ENCODE results near the gene SMARCE1.
A peak's percentile ranks its signal among the peaks of the same experiment; 100 is the strongest.
"Not testable (repeated sequence)": the region's sequence is repeated elsewhere in the genome, so short reads cannot be mapped to it uniquely, and the experiment has no call there.

The SMARCE1 gene

DNA sequence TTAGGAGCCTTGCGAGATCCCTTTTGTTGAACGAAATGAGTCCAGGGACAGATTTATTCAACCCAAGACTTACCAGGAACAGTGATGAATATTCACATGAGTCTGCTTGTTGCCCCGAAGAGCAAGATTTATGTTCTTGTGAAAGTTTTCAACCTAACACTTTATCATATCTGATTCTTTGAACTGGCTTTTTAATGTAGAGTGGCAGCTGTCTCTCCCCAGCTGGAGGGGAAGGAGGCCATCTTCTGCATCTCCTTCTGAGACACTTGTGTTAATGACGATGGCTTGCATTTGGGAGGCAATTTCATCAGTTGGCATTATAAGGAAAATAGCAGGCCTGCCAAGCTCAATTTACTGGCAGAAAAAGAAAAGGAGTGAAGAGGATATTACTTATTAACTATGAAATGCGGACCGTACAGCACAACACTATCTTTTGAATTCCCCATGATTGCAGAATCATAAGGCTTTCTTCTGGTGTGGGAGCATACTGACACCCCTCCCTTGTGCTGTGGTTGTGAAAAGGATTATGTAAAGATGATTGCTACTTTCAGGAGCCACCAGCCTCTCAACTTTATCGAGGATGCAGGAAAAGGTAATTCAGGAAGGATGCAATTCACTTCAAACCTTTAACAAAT, 35.7 kb downstream of the SMARCE1 start:
- DNase-seq (ENCODE audit: low read depth): no peak

DNA sequence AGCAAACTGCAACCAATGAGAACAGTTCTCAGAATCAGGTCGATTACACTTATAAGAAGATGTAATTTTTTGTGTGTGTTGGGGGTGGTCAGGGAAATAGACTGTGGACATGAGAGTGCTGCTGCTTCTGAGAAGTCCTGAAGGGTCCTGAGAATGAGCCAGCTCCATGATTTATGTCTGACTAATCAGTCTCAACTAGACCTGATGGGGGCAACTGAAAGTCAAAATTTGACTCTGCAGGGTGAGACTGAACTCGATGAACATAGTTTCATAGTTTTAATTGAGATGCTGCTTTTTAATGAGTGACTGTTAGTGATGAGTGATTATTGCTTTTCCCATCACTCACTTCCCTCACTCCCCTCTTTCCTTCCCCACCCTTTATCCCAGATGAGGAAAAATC, 37.3 kb downstream of the SMARCE1 start:
- no peak for DNase-seq (ENCODE audit: low read depth)

DNA sequence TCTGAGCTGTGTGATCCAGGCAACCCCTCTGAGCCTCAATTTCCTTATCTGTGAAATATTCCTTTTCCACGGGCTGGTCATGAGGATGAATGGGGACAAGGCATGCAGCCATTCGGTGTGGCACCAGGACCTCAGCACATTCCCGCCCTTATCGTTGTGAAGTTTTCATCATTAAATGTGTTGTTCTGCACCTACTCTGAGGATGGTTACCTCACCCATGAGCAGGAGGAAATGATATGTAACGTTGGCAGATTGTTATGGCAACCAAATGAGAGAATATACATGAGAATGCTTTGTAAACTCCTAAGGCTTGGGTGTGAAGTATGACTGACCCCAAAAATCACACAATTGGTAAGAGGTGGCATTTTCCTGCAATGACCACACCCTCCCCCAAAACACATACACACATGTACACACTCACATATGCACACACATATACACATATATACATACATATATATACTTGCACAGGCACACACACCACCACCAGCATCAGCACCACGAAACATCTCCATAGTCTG, 39.5 kb downstream of the SMARCE1 start:
- no peak for DNase-seq (ENCODE audit: low read depth)

DNA sequence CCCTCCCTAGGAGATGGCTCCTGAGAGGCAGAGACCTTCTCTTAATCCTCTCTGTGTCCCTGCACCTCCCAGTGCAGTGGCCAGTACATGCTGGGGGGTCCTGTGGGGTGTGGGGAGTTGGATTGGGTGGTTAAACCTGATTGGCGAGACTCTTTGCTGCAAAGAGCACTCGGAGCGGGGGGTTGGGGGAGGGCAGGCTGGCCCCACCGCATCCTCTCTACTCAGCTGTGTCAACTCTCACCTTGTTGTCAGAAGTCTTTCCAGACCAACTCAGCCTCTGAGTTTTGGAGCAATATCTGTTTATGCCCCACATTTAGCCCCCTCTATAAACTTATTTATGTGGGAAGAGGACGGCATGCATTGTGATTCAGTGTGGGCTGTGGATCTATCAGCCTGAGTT, 40.0 kb downstream of the SMARCE1 start:
- no peak for DNase-seq (ENCODE audit: low read depth)

DNA sequence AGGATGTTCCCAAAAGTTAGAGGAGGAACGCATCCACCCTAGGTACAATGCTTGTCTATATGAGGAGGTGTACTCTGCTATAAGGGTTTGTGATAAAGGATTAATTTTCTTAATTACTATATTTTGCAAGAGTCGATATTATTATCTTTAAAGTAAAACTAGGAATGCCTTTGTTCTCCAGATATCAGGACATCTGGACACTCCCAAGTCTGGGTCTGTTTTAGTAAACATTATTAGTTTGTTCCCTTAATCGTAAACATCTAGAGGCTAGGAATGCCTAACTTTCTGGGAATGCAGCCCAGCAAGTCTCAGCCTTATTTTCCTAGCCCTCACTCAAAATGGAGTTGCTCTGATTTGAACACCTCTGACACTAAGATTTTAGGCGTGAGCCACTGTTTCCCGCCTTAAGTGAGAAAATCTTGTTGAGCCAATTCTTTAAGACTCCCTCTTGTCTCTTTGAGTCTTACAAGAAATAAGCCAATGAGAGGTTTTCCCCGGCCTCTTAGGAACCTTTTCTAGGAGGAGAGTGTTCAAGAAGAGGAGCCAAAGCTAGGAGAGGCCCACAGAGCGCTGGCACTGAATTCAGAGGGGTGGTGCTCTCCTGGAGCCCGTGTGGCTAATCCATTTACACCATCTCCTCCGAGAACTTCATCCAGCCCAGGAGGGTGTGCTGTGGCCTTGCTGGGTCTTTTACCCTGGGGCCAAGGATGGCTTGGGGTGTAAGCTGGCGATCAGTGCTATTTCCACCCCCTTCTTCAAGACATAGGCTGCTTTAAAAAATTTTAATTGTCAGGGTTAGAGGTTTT, 40.9 kb downstream of the SMARCE1 start:
- DNase-seq (ENCODE audit: low read depth): no peak

DNA sequence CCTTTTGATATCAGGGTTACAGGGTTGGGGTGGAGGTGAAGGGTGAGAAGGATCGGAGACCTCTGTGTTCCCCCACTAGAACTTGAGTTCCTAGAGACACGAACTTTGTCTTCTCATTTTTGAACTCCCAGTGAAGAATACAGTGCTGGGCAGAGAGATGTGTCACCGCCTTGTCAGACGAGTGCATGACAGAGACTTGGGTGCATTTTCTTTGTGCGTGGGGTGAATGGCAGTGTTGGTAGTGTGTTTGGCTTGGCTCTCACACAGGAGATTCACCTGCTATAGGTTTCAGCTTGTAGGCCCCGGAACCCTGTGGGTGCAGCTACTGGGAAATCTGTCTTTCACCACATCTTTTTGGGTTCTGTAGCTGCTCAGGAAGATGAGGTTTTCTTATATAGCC, 42.3 kb downstream of the SMARCE1 start:
- no peak for DNase-seq (ENCODE audit: low read depth)

DNA sequence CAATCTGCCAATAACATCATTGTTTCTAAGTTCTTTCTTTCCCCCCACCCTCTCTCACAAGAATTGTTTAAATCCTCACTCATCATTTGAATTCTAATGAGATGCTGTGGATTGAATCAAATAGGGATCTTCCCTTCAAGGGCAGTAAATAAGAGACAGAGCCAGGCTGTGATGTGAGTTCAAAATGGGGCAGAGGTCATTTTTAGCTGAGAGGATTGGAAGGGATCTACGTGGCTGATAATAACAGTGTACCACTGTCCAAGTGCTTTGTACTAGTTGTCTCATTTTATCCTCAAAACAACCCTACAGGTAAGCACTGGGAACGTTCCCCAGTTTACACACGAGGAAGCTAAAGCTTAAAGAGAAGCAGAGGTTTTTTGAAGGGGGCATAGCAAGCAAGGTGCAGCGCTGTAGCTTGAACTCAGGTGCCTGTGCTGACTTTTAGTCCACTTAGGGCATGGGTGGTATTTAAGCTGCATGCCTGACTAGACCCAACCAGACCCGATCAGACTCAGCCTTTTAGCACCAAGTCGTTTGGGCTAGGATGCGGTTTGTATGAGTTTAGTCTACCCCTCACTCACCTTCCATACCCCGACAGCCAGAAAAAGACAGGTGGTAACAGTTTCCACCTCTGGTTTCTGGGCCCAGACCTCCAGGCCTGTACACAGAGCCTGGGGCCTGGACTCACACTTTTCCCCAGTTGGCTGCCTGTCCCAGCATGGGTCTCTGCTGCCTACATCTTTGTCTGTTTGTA, 43.1 kb downstream of the SMARCE1 start:
- no peak for DNase-seq (ENCODE audit: low read depth)

DNA sequence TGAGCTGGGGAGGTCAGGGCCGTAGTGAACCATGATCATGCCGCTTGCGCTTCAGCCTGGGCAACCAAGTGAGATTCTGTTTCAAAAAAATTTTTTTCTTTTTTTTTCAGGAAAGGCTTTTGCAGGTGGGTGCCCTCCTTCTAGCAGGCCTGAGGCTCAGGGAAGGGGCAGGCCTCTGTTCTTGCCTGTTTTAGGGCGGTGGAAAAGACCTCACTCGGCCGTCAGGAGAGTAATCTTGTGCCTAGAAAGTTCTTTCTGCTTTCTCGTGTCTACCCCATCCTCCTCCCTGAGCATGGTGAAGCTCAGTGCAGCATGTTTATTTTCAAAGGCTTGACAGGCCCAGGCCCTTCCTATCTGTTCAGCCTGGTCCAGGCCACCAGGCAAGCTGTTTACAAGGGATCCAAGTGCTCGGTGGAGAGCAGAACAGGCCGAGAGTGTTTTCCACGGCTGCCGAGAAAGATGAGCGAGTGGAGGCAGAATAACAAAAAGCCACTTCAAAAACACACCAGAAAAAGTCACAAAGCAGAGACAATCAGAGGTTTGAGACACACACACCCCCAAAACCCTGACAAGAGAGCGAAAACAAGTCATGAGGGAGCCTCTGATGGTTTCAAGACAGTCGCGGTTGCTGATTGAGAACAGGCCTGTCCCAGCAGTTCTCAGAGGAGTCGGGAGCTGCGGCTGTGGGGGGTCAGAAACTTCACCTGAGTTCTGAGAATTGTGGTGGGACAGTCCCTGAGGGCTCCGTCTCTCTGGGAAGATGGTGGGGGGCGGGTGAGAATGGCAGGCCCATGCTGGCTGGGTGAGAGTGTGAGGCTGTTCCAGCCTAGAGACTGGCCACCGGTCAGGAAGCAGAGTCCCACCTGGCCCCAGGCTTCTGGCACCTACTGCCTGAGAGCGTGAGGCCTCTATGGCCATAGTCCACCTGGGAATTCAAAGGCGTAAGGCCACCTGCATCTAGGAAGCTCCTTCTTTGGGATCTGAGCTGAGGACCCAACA, 44.9 kb downstream of the SMARCE1 start:
- no peak for DNase-seq (ENCODE audit: low read depth)

DNA sequence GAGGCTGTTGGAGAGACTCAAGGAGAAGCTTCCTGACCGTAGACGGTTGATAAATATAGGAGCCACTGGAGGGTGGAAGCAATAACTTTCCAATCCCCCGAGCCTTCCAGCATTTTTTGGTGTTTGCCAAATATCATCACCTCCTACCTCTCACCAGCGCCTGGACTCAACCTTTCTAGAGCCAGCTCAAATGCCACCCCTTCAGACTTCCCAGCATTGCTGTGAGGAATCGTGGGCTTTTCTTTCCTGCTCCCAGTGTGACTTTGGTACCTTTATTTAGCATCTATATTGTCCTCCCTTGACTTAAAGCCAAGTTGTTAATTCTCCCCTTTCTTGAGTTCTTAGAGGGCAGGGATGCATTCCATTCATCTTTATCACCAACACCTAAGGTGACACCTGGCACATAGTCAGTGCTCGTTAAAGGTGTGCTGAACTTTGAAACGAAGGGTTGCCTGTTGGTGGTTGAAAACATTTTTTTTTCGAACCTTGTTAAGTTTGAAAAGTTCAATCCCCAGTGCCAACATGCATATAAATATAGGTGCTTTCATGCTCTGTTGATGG, 47.1 kb downstream of the SMARCE1 start:
- no peak for DNase-seq (ENCODE audit: low read depth)

DNA sequence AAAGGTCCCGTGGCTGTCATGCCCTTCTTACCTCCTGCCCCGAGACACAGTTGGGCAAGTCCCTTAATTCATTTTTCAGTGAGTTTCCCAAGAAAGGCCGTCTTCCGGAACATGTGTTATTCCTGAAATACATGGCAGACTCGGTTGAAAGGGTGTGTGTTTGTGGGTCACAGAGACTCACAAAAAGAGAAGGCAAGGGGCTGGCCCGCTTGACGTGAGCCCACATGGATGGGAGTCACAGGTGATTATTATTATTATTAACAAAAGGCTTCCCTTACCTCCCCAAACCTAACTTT, 48.2 kb downstream of the SMARCE1 start:
- DNase-seq (ENCODE audit: low read depth): no peak

DNA sequence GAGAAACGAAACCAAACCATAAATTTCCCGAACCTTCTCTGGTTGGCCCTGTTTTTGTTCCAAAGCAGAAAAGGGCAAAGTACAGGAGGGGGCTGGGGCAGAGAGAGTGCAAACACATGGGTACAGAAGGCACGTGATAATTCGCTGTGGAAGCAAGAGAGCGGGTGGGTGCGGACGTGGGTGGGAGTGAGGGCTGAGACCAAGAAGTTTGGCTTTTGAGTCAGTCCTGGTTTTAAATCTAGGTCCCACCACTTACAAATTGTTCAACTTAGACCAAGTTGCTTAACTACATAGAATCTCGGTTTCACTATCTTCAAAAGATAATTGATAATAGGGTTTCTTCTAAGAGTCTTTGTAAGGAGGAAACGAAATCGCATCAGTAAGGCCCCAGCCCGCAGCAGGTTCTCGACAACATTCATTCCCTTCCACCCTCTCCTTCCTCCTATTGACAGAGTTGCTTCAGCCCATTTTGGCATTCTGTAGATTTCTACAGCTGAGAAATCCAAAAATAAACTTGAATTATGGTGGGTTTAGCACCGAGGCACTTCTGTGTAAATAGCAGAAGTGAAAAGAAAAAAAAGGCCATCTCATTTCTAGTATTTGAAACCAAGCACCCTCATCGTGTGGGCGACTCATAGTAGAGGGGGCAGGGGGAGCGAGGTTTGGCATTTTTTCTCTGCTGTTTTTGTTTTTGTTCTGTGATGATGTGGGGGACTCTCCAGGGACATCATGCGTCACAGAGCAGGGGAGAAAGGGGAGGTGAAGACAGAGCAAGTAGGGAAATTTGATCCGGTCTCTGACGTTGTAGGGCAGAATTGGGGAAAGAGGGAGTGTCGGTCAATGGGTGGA, 48.8 kb downstream of the SMARCE1 start:
- DNase-seq (ENCODE audit: low read depth): peak; percentile 9

DNA sequence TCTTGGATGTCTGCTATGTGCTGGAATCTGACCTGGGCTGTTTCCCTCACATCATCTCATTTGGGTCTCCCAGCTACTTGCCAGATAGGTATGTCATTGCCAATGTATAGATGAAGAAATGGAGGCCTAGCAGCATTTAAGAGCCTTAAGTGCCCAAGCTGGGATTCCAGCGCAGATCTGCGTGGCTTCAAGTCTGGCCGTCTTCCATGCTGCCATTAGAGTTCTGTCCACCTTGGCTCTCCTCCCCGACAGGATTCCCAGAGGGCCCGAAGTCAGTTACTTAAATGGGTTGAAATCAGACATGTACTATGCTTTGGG, 49.4 kb downstream of the SMARCE1 start:
- no peak for DNase-seq (ENCODE audit: low read depth)

DNA sequence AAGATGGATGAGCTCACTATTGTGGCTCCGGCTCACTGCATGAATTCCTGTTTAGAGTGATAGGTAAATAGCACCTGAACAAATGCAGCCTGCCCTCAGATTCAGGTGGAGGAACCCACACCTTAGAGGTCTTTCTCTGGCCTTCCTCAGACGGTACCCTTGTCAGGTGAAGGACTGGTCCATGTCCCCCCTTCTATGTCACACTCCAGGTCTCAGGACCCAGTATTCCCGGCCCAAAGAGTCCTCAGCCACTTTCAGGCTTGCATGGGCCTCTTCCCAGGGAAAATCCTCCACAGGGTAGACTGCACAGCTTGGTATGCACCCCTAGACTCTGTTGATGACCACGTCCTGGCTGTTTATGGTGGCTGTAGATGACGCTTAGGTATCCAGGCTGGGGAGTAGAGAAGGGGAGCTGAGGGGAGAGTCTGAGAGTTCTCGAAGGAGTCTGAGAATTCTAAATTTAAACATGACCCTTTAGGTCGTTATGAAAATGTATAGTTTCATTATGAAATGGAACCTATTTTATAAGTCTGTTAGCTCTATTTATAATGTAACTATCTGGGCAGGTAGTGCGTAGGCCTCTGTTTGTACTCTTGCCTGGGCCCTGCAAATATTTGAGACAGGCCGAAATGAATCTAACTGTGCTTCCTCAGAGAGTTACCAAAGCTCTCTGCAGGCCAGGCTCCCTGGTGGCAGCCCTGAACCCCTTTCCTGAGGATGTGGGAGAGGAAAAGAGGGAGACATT, 49.9 kb downstream of the SMARCE1 start:
- no peak for DNase-seq (ENCODE audit: low read depth)

DNA sequence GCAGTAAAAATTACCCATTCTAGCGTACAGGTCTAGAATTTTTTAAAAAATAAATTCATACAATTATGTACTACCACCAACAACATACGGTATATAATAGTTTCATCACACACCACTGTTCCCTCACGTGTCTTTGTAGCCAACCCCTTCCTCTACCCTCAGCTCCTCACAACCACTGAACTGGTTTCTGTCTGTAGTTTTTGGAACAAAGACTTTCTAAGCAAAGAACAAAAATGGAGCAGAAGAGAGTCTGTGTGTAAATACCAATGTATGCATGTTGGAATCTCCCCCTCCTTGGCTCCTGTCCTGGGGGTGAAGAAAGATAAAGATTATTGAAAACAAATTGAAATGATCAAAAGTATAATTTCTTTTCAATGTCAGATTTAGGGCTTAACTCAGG, 50.5 kb downstream of the SMARCE1 start:
- DNase-seq (ENCODE audit: low read depth): no peak

DNA sequence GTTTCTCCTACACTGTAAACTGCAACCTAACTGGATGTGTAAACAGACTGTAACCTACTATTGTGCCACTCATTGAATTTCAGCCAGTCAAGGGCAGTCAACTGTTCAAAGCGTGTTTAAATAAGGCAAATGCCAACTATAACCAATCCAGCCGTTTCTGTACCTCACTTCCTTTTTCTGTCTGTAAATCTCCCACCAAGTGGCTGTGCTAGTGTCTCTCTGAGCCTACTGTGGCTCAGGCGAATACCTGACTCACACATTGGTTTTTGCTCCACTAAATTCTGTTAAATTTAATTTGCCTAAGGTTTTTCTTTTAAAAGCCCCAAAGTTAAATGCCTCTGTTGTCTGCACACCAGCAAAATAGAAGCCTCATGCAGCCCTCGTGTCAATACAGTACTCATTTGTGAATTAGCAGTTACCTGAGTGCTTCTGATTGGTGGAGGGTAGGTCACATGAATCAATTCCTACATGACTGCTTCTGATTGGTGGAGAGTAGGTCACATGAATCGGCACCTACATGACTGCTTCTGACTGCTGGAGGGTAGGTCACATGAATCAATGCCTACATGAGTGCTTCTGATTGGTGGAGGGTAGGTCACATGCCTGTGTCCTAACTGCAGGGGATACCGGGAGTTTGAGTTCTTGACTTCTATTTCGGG, 51.2 kb downstream of the SMARCE1 start:
- no peak for DNase-seq (ENCODE audit: low read depth)

DNA sequence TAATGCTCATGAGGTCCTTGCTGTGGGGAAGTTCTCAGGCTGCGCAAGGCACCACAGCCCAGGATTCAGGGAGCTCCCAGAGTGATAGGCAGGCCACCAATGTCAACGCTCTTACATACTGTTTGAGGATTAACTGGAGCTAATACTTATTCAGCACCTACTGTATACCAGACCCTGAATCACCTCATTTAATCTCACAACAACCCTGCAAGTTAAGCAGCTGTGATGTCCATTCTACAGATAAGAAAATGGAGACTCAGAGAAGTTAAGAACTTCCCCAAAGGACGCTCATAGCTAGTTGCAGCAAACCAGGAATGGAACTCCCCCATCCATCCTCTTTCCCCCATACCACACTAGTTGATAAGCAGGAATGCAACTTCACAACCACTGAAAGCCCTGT, 56.9 kb downstream of the SMARCE1 start:
- no peak for DNase-seq (ENCODE audit: low read depth)

DNA sequence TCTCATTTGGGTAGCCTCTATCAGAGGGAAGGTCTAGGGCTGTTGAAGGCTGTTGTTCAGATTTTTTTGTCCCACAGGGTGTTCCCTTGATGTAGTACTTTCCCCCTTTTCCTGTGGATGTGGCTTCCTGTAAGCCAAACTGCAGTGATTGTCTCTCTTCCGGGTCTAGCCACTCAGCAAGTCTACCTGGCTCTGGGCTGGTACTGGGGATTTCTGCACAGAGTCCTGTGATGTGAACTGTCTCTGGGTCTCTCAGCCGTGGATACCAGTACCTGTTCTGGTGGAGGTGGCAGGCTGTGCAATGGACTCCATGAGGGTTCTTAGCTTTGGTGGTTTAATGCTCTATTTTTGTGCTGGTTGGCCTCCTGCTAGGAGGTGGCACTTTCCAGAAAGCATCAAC, 59.1 kb downstream of the SMARCE1 start:
- no peak for DNase-seq (ENCODE audit: low read depth)

DNA sequence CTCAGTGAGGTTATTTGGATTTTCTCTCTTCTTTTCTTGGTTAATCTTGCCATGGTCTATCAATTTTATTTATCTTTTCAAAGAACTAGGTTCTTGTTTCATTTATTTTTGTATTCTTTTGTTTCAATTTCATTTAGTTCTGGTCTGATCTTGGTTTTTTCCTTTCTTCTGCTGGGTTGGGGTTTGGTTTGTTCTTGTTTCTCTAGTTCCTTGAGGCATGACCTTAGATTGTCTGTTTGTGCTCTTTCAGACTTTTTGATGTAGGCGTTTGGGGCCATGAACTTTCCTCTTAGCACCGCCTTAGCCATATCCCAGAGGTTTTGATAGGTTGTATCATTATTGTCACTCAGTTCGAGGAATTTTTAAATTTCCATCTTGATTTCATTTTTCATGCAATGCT, 61.4 kb downstream of the SMARCE1 start:
- not testable (repeated sequence) for DNase-seq (ENCODE audit: low read depth)

DNA sequence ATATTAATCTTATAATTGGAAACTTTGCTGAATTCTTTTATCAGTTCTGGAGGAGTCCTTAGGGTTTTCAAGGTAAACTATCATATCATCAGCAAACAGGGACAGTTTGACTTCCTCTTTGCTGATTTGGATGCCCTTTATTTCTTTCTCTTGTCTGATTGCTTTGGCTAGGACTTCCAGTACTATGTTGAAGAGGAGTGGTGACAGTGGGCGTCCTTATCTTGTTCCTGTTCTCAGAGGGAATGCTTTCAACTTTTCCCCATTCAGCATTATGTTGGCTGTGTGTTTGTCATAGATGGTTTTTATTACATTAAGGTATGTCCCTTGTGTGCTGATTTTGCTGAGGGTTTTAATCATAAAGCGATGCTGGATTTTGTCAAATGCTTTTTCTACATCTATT, 62.7 kb downstream of the SMARCE1 start:
- DNase-seq (ENCODE audit: low read depth): not testable (repeated sequence)
